CD8-positive, alpha-beta memory T cell (primary cell): Measurements from ENCODE around the gene TMEM123. TPM values are rescaled to one million over a fixed set of nuclear protein-coding genes. Genes with fewer than 3 reads are reported as not detected.
A peak's percentile ranks its signal among the peaks of the same experiment; 100 is the strongest.

Experiments used
- CTCF ChIA-PET: fragments of 350-600 bp; sonication (Branson Sonifier 250); formaldehyde crosslinking; loops from one replicate; lab custom pipeline; 2021; ENCODE audit warnings: antibody characterized with exemption; lab: Charles Lee
- POLR2A ChIA-PET: fragments of 350-600 bp; sonication (Branson Sonifier 250); formaldehyde crosslinking; loops from one replicate; lab custom pipeline; 2021; ENCODE audit warnings: antibody characterized with exemption; lab: Charles Lee
- DNase-seq, 5 donors: peaks; one replicate each; pipeline versions ENCODE4 v3.0.0 to v3.0.0-alpha.2; 2020 to 2022; ENCODE audit warnings: mixed read lengths in 1 of 5
- H3K27ac ChIP-seq: one replicate; pipeline ENCODE4 v1.7.0; 2013; ENCODE audit warnings: low read depth, mild to moderate bottlenecking, low read length, moderate library complexity
- H3K27me3 ChIP-seq: 2 replicates; pipeline ENCODE4 v1.7.0; 2013; ENCODE audit warnings: low read length, mild to moderate bottlenecking; ENCODE audit not compliant: insufficient read depth, poor library complexity, severe bottlenecking
- H3K36me3 ChIP-seq: 2 replicates; pipeline ENCODE4 v1.7.0; 2013; ENCODE audit warnings: mild to moderate bottlenecking, low read length, moderate library complexity; ENCODE audit not compliant: insufficient read depth
- H3K4me1 ChIP-seq: 2 replicates; pipeline ENCODE4 v1.7.0; 2013; ENCODE audit warnings: mild to moderate bottlenecking, low read length, moderate library complexity; ENCODE audit not compliant: insufficient read depth
- H3K4me3 ChIP-seq: 2 replicates; pipeline ENCODE4 v1.7.0; 2013; ENCODE audit warnings: mild to moderate bottlenecking, low read length
- H3K9me3 ChIP-seq: 2 replicates; pipeline ENCODE4 v1.7.0; 2013; ENCODE audit warnings: mild to moderate bottlenecking, low read length
- H3K27ac Mint-ChIP-seq, 8 donors: one replicate each; pipeline ENCODE4 v1.8.0; 2020 to 2021; ENCODE audit warnings: mixed read lengths in 8 of 8, mild to moderate bottlenecking in 6 of 8, inconsistent platforms in 3 of 8, moderate library complexity in 3 of 8
- H3K27me3 Mint-ChIP-seq, 2 donors: one replicate each; pipeline ENCODE4 v1.8.0; 2020 to 2021; ENCODE audit warnings: mixed read lengths in 2 of 2, mild to moderate bottlenecking in 1 of 2, moderate library complexity in 1 of 2
- H3K36me3 Mint-ChIP-seq, 3 donors: one replicate each; pipeline ENCODE4 v1.8.0; 2020 to 2021; ENCODE audit warnings: mixed read lengths in 3 of 3, inconsistent platforms in 1 of 3, mild to moderate bottlenecking in 1 of 3
- H3K4me1 Mint-ChIP-seq, 3 donors: one replicate each; pipeline ENCODE4 v1.8.0; 2020 to 2021; ENCODE audit warnings: mixed read lengths in 3 of 3, inconsistent platforms in 1 of 3, mild to moderate bottlenecking in 1 of 3
- H3K4me3 Mint-ChIP-seq, 7 donors: one replicate each; pipeline ENCODE4 v1.8.0; 2020 to 2021; ENCODE audit warnings: mixed read lengths in 7 of 7, mild to moderate bottlenecking in 6 of 7, moderate library complexity in 4 of 7, inconsistent platforms in 2 of 7
- H3K9me3 Mint-ChIP-seq, 5 donors: one replicate each; pipeline ENCODE4 v1.8.0; 2020 to 2022; ENCODE audit warnings: mixed read lengths in 5 of 5, mild to moderate bottlenecking in 3 of 5, moderate library complexity in 2 of 5, inconsistent platforms in 1 of 5
- polyA plus RNA-seq: library from polyadenylated mRNA; unstranded; fragments of 300-500 nt; fragmentation: Illumina TruSeq; gene quantifications from one replicate; pipeline ENCODE4 v1.2.3, GENCODE V29; 2021
- total RNA-seq, 2 experiments: library from RNA; stranded (reverse); gene quantifications; one replicate each; pipeline ENCODE4 v1.2.3, GENCODE V29; 2021

Gene TMEM123
- total and polyA plus RNA-seq, 3 experiments from 2014 or later, result 257 to 491 (median 259) TPM

GRCh38 chr11:102493524-102493923 lies 41.0 kb upstream of the TMEM123 start:
- H3K36me3 ChIP-seq, result no peaks in the 10 kb centered on the region
- ChIA-PET POLR2A (no interaction called here), CTCF (interaction anchor here (0.7 to 2.5 kb wide), 5 partner anchors 103 to 205 kb away, joined by 3 to 15 read pairs (median 4); no protein-coding TSS in a partner anchor)
- Mint-ChIP-seq H3K4me1 (peaks cover 0 to 8% (median 6%) of the 10 kb centered on the region in 3 donors), H3K4me3 (no peak overlapping the region), H3K27me3 (peaks cover 4 to 31% of the 10 kb centered on the region in 2 donors), H3K27ac (no peak overlapping the region), H3K36me3 (no peaks in the 10 kb centered on the region), H3K9me3 (no peaks in the 10 kb centered on the region)
- no peak overlapping the region for H3K4me3 ChIP-seq
- H3K27me3 ChIP-seq, result no peaks in the 10 kb centered on the region
- DNase-seq, result no peak
- H3K27ac ChIP-seq, result no peak overlapping the region
- H3K4me1 ChIP-seq, result peaks cover 5% of the 10 kb centered on the region
- H3K9me3 ChIP-seq, result no peaks in the 10 kb centered on the region

GRCh38 chr11:102491969-102492368 lies 39.4 kb upstream of the TMEM123 start:
- Histone ChIP-seq H3K4me3 (no peak overlapping the region), H3K4me1 (peaks cover 5% of the 10 kb centered on the region), H3K27me3 (no peaks in the 10 kb centered on the region), H3K27ac (no peak overlapping the region), H3K9me3 (no peaks in the 10 kb centered on the region), H3K36me3 (no peaks in the 10 kb centered on the region)
- H3K27me3 Mint-ChIP-seq, result peaks cover 6 to 28% of the 10 kb centered on the region in 2 donors
- H3K27ac Mint-ChIP-seq, result no peak overlapping the region
- CTCF ChIA-PET, result interaction anchor here (1.8 to 2.5 kb wide), 3 partner anchors 101 to 150 kb away, joined by 4 to 15 read pairs (median 10); no protein-coding TSS in a partner anchor
- no peaks in the 10 kb centered on the region for H3K9me3 Mint-ChIP-seq
- H3K4me3 Mint-ChIP-seq, result no peak overlapping the region
- DNase-seq, result no peak
- H3K36me3 Mint-ChIP-seq, result no peaks in the 10 kb centered on the region
- POLR2A ChIA-PET, result no interaction called here
- H3K4me1 Mint-ChIP-seq, result peaks cover 0 to 8% (median 6%) of the 10 kb centered on the region in 3 donors

DNA sequence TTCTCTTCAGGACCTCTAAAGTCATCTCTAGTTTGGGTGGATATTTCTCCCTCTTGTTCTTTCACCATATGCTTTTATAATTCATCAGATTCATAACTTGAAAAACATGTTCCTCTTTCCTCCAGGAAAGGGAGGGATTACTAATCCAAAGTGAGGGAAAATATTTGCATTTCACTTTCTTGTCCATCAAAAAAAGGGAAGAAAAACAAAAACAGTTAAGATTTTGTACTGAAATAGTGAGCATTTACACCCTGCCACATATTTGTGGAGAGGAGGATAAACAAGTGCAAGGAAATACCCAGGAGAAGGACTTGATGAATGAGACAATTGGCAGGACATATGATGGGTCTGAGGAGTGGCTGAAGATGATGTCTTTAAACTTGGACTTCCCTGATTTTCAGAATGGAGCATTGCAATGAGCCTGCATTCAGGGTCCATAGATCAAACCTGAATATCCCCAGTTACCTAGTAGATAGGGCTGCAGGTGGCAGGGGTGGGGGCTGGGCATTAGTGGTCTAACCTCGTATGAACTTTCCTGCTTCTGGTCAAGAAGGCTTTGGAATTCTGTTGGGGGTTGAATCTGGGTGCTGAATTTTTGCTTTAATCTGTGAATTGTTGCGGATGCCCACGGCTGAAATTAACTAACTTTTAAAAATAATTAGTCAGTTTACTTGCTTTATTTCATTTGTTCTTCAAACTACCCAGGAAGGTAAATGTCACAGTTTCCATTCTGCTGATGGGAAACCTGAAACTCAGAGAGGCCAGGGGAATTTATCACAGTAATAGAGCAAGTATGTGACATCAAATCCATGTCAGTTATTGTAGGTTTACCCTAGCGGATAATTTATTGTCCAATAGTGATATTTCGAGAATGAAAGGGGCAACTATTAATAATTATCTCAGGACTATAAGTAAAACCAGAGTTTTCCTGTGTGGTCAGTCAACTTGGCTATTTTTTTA lies 36.9 kb upstream of the TMEM123 start:
- Histone ChIP-seq H3K4me1 (no peaks in the 10 kb centered on the region), H3K27me3 (no peaks in the 10 kb centered on the region), H3K4me3 (no peak overlapping the region), H3K9me3 (no peaks in the 10 kb centered on the region), H3K27ac (no peak overlapping the region), H3K36me3 (no peaks in the 10 kb centered on the region)
- H3K4me3 Mint-ChIP-seq, result peak overlapping the region in 1 of 7 donors; percentile 10
- no peak overlapping the region for H3K27ac Mint-ChIP-seq
- H3K36me3 Mint-ChIP-seq, result no peaks in the 10 kb centered on the region
- H3K27me3 Mint-ChIP-seq, result peaks cover 2 to 17% of the 10 kb centered on the region in 2 donors
- DNase-seq, result no peak
- no peaks in the 10 kb centered on the region for H3K4me1 Mint-ChIP-seq
- ChIA-PET CTCF (no interaction called here), POLR2A (no interaction called here)
- H3K9me3 Mint-ChIP-seq, result no peaks in the 10 kb centered on the region

DNA sequence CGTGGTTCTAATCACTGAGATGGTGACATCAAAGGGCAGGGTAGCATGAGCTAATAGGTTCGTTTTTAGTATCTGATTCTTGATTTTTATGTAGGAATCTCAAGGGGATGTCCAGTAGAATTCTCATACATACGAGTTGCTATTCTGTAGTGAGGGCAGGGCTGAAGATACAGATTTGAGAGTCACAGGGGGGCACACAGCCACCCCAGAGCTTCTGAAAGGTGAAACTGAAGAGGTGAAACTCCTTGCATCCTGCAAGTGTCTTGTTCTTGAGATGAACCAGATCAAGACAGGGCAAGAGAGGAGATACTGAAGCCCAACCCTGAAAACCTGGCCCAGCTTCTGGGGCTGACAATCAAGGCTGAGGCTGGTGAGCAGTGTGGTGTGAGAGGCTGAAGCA lies 35.6 kb upstream of the TMEM123 start:
- no peak overlapping the region for H3K4me3 ChIP-seq
- H3K27me3 ChIP-seq, result no peaks in the 10 kb centered on the region
- POLR2A ChIA-PET, result no interaction called here
- Mint-ChIP-seq H3K27ac (peak overlapping the region in 2 of 8 donors; percentile 6 to 41), H3K4me3 (no peak overlapping the region), H3K4me1 (no peaks in the 10 kb centered on the region), H3K36me3 (no peaks in the 10 kb centered on the region), H3K27me3 (peaks cover 2 to 14% of the 10 kb centered on the region in 2 donors), H3K9me3 (no peaks in the 10 kb centered on the region)
- CTCF ChIA-PET, result interaction anchor here (1.4 kb wide), 1 partner anchor 16 kb away, joined by 3 read pairs; no protein-coding TSS in a partner anchor
- H3K4me1 ChIP-seq, result no peaks in the 10 kb centered on the region
- no peak for DNase-seq
- H3K36me3 ChIP-seq, result no peaks in the 10 kb centered on the region
- H3K9me3 ChIP-seq, result no peaks in the 10 kb centered on the region
- H3K27ac ChIP-seq, result no peak overlapping the region

DNA sequence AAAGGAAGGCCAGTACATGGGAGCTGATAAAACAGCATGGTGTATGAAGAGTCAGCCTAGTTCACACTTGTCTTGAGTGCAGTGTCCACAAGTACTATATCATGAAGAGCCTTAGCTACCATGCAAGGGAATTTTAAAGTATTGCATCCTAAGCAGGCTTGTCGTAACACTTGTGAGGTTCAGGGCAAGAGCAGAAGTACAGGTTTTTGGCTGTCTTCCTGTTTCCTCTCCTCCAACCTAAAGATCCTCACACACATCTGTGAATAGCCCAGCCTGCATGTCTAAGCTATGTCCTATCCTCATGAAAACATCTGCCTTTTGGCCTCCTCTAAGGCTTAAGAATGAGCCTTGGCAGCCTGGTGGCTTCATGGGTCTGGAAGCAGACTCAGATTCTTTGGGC lies 34.6 kb upstream of the TMEM123 start:
- POLR2A ChIA-PET, result no interaction called here
- Mint-ChIP-seq H3K9me3 (no peaks in the 10 kb centered on the region), H3K27me3 (peaks cover 2 to 6% of the 10 kb centered on the region in 2 donors), H3K36me3 (no peaks in the 10 kb centered on the region), H3K4me1 (no peaks in the 10 kb centered on the region), H3K27ac (no peak overlapping the region), H3K4me3 (no peak overlapping the region)
- Histone ChIP-seq H3K27me3 (no peaks in the 10 kb centered on the region), H3K4me3 (no peak overlapping the region), H3K4me1 (no peaks in the 10 kb centered on the region), H3K27ac (no peak overlapping the region), H3K36me3 (no peaks in the 10 kb centered on the region), H3K9me3 (no peaks in the 10 kb centered on the region)
- DNase-seq, result no peak
- CTCF ChIA-PET, result interaction anchor here (0.6 to 1.4 kb wide), 5 partner anchors 9 to 194 kb away, joined by 3 to 5 read pairs (median 3); no protein-coding TSS in a partner anchor

- no peak overlapping the region for H3K4me3 ChIP-seq
- H3K4me3 Mint-ChIP-seq, result no peak overlapping the region
- no peaks in the 10 kb centered on the region for H3K27me3 ChIP-seq
- no peaks in the 10 kb centered on the region for H3K36me3 Mint-ChIP-seq
- no peaks in the 10 kb centered on the region for H3K9me3 Mint-ChIP-seq
- H3K27me3 Mint-ChIP-seq, result peaks cover 2% of the 10 kb centered on the region in 2 donors
- H3K27ac ChIP-seq, result no peak overlapping the region
- no peaks in the 10 kb centered on the region for H3K4me1 ChIP-seq
- no peak overlapping the region for H3K27ac Mint-ChIP-seq
- no peaks in the 10 kb centered on the region for H3K9me3 ChIP-seq
- no peaks in the 10 kb centered on the region for H3K4me1 Mint-ChIP-seq
- ChIA-PET POLR2A (no interaction called here), CTCF (interaction anchor here (0.6 to 1.3 kb wide), 4 partner anchors 9 to 193 kb away, joined by 3 to 5 read pairs (median 4); no protein-coding TSS in a partner anchor)
- no peak for DNase-seq
- no peaks in the 10 kb centered on the region for H3K36me3 ChIP-seq
These were observed 34.0 kb upstream of the TMEM123 start for GRCh38 chr11:102486584-102486983.

DNA sequence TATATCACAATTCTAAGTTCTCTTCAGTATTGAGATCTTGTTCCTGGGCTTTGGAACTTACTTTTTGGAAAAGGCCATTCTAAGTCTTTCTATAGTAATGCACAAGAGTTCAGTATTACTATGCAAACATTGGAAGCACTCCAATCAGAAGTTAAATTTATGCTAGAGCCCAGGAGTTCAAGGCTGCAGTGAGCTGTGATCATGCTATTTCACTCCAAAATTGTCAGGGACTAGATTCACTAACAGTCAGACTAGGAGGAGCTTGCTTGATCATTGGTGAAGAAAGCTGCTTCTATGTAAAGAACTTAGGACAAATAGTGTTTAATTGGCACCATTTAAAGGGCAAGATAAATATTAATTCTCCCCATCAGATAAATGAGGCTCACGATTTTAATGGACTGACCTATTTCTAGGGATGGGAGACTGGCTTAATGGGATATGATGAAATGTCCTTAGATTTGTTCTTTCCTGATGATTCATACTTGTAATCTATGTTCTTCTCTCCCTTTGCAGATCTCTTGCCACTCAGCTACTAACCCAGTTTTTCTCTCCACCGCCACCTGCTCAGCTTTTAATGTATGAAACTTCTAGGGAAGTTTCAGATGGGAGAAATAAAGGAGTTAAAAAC lies 32.6 kb upstream of the TMEM123 start:
- H3K4me1 Mint-ChIP-seq, result no peaks in the 10 kb centered on the region
- H3K4me3 ChIP-seq, result no peak overlapping the region
- ChIA-PET CTCF (interaction anchor here (1.4 kb wide), 1 partner anchor 9 kb away, joined by 3 read pairs; no protein-coding TSS in a partner anchor), POLR2A (no interaction called here)
- H3K27ac ChIP-seq, result no peak overlapping the region
- no peaks in the 10 kb centered on the region for H3K36me3 ChIP-seq
- no peak overlapping the region for H3K4me3 Mint-ChIP-seq
- H3K27ac Mint-ChIP-seq, result no peak overlapping the region
- no peaks in the 10 kb centered on the region for H3K36me3 Mint-ChIP-seq
- no peak for DNase-seq
- H3K27me3 ChIP-seq, result no peaks in the 10 kb centered on the region
- H3K27me3 Mint-ChIP-seq, result peaks cover 2% of the 10 kb centered on the region in 2 donors
- no peaks in the 10 kb centered on the region for H3K4me1 ChIP-seq
- H3K9me3 Mint-ChIP-seq, result no peaks in the 10 kb centered on the region
- H3K9me3 ChIP-seq, result no peaks in the 10 kb centered on the region

- peaks cover 7% of the 10 kb centered on the region for H3K4me1 ChIP-seq
- H3K27me3 ChIP-seq, result no peaks in the 10 kb centered on the region
- Mint-ChIP-seq H3K4me1 (peaks cover 1 to 14% (median 9%) of the 10 kb centered on the region in 3 donors), H3K36me3 (no peaks in the 10 kb centered on the region), H3K4me3 (no peak overlapping the region), H3K27ac (no peak overlapping the region), H3K9me3 (no peaks in the 10 kb centered on the region), H3K27me3 (no peaks in the 10 kb centered on the region)
- ChIA-PET CTCF (no interaction called here), POLR2A (no interaction called here)
- DNase-seq, result no peak
- no peaks in the 10 kb centered on the region for H3K9me3 ChIP-seq
- H3K4me3 ChIP-seq, result no peak overlapping the region
- no peaks in the 10 kb centered on the region for H3K36me3 ChIP-seq
- H3K27ac ChIP-seq, result no peak overlapping the region
These were observed 29.9 kb upstream of the TMEM123 start for GRCh38 chr11:102482433-102482832.
